Epidermal melanocyte (primary cell): ENCODE results near the gene FAM120B.
"Not testable (repeated sequence)": the region's sequence is repeated elsewhere in the genome, so short reads cannot be mapped to it uniquely, and the experiment has no call there.

Source experiments
- DNase-seq: peaks from one replicate; pipeline ENCODE4 v3.0.0; 2011; ENCODE audit warnings: low spot score; ENCODE audit not compliant: insufficient read length

The FAM120B gene

DNA sequence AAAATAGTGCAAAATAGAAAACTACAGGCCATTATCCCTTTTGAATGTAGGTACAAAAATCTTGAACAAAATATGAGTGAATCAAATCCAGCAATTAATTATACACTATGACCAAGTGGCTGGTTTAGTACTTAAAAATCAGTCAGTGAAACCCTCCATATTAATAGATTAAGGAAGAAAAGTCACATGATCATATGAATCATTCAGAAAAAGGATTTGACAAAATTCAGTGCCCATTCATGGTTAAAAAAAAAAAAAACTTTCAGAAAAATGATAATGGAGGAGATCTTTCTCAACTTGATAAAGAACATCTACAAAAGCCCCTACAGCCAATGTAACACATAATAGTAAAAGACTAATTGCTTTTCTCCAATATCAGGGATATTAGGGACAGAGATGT, 75.0 kb downstream of the FAM120B start:
- no peak for DNase-seq

DNA sequence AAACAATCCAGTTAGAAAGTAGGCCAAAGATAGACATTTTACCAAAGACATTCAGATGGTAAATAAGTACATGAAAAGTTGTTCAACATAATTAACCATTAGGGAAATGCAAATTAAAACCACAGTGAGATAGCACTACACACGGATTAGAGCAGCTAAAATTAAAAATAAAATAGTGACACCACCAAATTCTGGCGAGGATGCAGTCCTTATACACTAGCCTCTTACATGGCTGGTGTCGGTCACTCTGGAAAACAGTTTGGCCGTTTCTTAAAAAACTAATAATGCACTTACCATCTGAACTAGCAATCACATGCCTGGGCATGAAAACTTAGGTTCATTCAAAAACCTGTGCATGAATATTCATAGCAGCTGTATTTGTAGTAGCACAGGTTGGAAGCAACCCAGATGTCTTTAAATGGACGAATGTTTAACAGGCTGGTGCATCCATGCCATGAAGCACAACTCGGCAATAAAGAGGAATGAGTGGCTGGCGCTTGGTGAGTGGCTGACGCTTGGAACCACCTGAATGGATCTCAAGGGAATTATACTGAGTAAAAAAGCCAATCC, 77.0 kb downstream of the FAM120B start:
- no peak for DNase-seq

DNA sequence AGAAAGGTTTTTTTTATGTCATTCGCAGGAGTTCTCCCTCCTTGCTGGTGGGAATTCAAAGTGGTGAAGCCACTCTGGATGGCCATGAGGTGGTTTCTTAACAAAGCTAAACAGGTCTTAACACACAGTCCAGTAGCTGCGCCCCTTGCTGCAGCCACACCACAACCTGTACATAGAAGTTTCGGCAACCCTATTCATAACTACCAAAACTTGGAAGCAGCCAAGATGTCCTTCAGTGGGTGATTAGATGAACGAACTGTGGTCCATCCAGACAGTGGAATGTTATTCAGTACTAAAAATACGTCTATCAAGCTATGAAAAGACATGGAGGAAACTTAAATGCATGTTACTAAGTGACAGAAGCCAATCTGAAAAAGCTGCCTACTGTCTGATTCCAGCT, 78.9 kb downstream of the FAM120B start:
- no peak for DNase-seq

DNA sequence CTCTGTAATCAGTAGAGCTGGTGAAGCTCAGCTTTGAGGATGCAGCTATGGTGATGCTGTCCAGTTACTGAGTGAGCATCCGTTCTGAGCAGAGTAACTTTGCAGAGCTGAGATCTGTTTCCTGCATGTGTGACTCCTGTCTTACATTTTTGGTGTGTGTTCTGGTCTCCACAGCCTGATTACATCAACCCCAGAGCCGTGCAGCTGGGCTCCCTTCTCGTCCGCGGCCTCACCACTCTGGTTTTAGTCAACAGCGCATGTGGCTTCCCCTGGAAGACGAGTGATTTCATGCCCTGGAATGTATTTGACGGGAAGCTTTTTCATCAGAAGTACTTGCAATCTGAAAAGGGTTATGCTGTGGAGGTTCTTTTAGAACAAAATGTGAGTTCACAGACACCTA, 81.6 kb downstream of the FAM120B start:
- no peak for DNase-seq

DNA sequence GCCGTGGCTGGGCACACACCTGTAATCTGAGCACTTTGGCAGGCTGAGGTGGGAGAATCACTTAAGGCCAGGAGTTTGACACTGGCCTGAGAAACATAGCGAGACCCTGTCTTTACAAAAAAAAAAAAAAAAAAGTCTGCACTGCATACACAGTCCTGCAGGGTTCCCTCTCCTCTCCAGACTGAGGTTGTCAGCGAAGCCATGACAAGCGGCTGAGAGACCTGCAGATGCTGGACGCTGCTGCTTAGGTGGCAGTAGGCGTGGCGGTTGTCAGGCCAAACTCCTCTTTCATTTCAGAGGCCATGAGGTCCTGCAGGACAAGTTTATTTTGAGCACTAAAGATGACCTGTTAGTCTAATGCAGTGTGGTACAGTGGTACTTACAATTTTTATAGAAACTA, 86.5 kb downstream of the FAM120B start:
- DNase-seq = no peak

DNA sequence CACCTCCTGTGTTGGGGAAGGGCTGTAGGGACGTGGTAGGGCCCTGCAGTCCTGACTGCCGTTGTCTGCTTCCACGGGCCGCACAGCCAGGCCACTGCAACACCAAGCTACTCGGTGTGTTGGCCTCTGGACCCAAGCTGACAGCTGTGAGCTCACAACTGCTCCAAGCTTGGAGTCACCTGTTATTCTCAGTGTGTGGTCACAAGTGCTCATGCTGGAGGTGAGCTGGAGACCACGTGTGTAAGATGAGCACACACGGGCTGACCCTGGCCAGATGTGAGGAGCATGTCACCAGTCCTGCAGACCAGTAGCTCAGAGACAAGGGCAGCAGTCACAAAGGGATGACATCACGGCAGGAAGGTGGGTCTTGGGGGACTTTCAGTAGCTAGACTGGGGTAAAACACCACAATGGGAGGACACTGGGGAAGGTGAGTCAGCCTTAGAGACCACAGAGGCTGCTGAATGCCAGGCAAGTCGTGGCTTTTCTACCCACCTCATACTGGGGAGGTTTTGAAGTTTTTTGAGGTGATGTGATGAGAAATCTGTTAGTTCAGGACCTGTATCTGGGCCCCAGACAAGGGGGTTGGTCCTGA, 87.3 kb downstream of the FAM120B start:
- no peak for DNase-seq

DNA sequence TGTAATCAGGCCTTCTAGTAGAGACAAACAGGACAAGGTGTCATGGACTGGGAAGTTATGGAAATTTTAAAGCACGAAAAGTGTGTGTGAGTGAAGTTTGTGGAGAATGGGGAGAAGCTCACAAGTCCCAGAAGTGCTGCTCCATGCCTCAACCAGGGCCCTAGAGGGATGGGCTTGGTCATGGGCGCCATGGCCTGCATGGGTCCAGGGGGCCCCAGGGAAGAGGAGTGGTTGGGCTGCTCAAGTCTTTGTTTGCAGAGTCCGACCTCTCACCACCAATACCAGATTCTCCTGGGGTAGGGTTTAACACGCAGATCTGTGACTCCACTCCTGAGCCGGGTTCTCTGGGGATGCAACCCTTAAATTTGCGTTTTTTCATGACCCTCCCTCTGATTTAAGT, 88.4 kb downstream of the FAM120B start:
- DNase-seq = no peak

DNA sequence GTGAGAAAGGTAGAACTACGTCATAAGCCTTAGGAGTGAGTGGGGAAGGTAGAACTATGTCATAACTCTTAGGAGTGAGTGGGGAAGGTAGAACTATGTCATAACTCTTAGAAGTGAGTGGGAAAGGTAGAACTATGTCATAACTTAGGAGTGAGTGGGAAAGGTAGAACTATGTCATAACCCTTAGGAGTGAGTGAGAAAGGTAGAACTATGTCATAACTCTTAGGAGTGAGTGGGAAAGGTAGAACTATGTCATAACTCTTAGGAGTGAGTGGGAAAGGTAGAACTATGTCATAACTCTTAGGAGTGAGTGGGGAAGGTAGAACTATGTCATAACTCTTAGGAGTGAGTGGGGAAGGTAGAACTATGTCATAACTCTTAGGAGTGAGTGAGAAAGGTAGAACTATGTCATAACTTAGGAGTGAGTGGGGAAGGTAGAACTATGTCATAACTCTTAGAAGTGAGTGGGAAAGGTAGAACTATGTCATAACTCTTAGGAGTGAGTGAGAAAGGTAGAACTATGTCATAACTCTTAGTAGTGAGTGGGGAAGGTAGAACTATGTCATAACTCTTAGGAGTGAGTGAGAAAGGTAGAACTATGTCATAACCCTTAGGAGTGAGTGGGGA, 92.3 kb downstream of the FAM120B start:
- not testable (repeated sequence) for DNase-seq

DNA sequence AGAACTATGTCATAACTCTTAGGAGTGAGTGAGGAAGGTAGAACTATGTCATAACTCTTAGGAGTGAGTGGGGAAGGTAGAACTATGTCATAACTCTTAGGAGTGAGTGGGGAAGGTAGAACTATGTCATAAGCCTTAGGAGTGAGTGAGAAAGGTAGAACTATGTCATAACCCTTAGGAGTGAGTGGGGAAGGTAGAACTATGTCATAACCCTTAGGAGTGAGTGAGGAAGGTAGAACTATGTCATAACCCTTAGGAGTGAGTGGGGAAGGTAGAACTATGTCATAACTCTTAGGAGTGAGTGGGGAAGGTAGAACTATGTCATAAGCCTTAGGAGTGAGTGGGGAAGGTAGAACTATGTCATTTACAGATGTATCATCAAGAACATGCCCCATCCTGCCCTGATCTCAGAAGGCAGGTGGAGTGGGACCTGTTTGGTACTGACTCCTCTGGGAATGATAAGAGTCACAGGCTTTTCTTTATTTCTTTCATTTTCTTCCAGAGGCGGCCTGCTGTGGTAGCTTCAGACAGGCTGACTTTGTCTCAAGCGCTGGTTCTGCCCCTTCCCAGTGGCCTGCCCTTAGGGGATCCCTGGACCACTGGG, 93.5 kb downstream of the FAM120B start:
- not testable (repeated sequence) for DNase-seq

DNA sequence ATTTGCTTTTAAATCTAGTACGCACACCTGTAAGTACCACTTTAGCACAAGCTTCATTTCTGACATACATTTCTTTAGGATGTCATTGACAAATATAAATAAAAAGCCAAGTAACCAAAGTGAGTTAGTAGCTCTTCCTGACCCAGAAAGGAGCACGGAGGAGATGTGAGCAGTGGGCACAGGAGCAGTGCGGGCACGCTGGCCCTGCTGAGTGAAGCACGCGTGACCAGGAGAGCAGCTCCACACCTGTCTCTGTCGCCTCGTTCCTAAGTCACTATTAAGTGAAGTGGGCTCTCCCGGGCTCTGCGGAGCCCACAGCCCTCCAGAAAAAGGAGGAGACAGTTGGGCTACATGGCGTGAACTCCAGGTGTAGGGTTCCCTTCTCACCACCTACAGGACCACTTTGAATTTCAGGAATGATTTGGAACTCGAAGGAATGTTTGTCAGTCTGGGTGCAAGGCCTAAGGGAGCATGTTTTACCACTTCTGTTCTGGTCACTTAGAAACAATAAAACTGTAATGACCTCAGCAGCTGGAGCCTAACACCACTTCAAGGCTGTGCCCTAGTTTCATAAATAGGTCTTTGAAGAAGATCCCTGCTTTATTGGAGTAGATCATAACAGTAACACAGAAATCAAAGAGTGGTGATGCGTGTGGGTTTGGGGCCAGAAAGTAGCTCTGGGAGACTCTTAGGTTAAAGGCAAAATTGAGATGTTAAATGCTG, 95.9 kb downstream of the FAM120B start:
- no peak for DNase-seq

DNA sequence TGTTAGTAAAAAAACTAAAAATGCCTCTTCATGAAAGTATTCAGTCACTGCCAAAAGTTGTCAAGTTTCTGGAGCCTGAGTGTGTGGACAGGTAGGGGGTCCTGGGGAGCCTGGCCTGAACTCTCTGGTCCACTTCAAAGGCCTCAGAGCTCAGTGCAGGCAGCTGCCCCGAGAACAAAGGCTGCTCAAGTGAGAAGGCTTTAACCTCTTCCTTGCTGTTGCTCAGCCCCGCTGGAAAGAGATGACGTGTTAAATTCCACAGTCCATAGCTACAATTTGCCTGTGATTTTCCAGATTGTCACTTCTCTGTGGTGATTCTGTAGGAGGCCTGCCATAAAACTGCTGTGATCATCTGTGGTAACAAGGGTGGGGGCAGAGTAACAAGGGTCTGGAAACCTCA, 96.9 kb downstream of the FAM120B start:
- no peak for DNase-seq

DNA sequence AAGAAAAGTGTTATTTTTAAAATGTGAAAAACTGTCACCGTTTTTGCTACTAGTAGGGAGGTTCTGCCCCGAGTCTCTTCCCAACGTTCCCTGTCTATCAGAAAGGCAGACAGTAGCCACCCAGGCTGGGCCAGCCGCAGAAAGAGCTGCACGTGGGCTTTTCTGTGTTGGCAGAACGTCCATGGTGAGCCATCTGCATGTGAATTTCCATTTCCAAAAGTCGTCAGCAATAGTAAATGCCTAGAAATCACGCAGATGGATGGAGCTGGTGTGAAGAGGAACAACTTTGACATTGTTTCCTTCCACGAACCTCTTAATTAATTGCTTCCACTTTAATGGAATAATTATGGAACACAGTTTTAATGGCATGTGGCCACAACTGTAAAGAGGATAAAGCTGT, 97.5 kb downstream of the FAM120B start:
- no peak for DNase-seq

DNA sequence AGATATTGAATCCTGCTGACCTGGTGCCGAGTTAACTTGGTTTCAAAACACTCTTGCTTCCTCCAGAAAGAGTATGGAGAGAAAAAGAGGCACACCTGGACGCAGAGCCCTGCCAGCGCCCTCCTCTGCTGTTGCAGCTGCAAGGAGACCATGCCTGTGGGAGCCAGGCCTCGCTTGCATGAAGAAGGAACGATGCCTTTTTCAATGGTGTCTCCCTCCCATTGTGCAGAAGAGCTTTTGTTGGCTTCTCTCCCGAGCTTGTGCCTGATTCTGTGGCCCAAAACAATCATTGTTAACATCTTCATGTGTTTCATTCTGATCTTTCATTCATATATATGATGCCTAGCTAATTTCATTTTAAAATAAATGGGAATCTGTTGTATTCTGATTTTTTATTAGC, 98.1 kb downstream of the FAM120B start:
- no peak for DNase-seq

DNA sequence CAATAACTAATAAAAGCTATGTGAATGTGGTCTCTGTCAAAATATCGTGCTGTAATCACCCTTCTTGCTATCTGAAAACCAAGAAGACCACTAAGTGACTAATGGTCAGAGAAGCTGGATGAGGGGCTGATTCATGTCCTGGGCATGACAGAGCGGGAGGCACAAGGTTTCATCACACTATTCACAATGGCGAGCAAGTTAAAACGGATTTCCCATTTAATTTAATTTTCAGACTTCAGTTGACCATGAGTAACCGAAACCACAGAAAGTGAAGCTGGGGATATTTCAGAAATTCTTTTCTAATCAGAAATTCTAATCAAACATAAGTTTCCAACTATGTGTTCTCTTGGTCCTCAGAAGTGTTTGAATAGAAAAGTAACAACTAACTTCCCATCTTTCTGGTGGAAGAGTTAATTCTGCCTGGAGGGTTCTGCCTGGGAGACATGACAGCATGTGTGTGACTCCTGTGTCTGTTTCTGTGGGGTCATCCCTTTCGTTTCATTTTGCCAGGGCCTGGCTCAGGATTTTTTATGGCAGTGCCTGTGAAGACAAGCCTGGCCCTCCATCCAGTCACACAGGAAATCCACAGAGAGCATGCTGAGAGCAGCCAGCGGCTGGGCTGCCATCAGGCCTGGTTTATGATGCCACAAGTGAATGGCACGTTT, 98.9 kb downstream of the FAM120B start:
- DNase-seq = peak; percentile 25

DNA sequence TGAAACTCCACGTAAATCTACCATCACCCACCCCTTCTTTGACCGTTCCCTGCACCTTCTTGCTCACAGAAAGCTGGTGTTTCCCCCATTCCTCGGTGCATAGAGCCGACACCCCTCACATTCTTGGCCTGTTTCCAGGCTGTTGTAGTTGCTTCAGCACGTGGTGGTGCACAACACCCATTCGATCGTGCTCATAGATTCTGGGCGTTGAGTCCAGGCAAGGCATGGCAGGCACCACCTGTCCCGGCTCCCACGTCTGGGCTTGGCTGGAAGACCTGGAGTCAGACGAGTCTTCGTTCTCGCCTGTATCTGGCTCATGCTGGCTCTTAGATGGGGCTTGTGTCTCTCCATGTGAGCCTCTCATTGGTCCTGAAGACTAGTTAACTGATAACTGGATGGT, 100.6 kb downstream of the FAM120B start:
- no peak for DNase-seq

DNA sequence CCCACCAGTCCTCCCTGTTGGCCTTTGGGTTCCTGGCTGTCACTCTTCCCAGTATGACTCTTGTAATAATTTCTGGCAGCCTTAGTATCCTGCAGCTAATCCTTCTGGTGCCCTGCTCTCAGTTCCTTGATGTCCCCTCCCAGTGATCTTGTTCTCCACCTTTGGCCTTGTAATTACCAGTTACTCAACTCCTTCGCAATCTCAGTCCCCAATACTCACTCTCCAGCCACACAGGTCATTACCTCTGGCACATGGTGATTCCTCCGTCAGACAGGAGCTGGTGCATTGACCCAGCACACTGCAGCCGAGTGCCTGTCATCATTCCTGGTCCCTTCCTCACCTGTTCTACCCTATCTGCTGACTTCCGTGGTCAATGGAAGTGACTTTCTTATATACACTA, 101.4 kb downstream of the FAM120B start:
- DNase-seq = no peak

DNA sequence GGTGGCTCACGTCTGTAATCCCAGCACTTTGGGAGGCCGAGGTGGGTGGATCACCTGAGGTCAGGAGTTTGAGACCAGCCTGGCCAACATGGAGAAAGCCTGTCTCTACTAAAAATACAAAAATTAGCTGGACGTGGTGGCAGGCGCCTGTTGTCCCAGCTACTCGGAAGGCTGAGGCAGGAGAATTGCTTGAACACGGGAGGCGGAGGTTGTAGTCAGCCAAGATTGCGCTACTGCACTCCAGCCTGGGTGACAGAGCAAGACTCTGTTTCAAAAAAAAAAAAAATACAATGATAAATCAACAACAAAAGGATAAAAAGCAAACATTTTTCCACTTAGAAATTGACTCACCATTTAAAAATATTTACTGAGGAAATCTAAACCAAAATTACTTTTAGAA, 103.2 kb downstream of the FAM120B start:
- not testable (repeated sequence) for DNase-seq

DNA sequence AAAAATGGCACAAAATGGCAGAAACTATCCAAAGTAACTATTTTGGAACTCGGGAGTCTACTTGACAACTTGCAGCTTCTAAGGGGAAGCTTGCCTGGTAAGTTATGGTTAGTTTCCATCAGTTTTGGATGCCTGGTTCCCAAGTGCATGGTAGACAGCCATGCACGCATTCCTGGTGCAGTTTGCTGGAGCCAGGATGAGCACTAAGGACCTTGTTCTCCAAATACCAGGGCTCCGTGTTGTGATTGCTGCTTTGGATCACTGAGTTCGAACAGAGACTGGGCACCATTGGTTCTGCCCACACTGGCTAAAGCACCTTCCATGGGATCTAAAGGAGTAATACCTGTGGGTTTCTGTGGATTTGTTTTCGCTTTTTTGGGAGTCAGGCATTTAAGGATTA, 103.7 kb downstream of the FAM120B start:
- DNase-seq = no peak

DNA sequence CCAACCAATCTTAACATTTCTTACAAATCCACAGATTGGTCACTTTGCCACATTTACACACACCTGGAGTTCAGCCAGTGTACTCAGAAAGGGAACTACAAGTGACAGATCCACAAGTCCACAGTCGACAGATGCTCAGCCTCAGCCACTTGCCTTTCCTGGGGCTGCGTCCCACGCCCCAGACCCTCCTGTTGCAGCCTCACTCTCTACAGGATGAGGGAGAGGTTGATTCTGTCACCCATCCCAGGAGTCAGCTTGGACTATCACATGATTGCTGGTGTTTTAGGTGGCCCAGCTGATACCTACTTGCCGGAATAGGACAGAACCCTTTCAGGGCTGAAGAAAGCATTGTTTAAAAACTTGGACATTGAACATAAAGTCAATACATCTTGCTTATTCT, 108.8 kb downstream of the FAM120B start:
- DNase-seq = no peak

DNA sequence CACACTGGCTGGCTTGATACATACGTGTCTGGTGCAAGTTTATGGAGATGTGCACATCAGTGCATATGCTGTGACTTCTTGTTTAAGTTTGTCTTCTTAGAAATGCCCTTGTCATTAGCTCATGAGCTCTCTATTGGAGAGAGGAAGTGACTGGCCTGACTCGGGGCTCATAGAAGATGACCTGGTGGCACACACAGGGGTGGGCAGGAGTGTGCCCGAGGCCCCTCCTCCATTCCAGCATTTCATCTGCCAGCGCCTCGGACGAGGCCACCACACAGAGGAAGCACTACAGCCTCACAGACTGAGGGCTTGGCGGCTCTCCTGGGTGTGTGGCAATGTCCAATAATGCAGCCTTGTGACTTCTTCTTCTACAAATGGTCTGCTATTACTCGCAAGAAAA, 109.7 kb downstream of the FAM120B start:
- DNase-seq = no peak

DNA sequence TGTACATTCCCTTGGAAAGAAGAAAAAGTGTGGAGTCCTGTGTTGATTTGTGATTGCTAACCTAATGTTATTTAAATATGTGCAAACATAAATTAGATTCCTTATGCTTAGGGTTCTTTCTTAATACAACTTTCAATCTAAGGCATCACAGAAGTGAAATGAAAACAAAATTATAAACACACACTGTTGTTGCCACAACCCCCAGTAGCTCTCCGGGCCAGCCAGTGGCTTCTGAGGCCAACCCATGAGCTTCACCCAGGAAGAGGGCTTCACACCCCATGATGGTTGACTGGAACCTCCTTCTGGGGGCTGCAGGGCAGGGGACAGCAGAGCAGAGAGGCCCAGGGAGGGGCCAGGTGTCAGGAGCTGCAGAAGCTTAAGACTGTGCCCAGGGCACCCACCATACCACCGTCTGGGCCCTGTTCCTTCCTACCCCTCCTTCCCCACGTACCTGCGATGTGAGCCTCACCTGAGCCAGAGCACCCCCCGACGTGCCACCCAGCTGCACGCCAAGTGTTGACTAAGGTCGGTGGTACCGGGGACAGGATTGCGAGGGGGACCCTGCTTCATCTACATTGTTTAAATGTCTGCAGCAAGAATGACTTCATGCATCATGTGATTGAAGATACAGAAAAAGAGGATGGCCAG, 110.5 kb downstream of the FAM120B start:
- DNase-seq = no peak
